IPS DF 6.9 (cell line): ENCODE results near the gene ZBED6.

Experiments
- DNase-seq: peaks from one replicate; pipeline ENCODE4 v3.0.0-alpha.2; 2013; ENCODE audit warnings: low read depth, low spot score
- H3K27ac ChIP-seq: one replicate; pipeline ENCODE4 v1.5.1; 2013; ENCODE audit warnings: low read length, control low read depth
- H3K27me3 ChIP-seq: 2 replicates; pipeline ENCODE4 v1.6.1; 2013; ENCODE audit warnings: mild to moderate bottlenecking, low read length; ENCODE audit not compliant: control insufficient read depth, insufficient read depth
- H3K36me3 ChIP-seq: 2 replicates; pipeline ENCODE4 v1.6.1; 2013; ENCODE audit warnings: low read length; ENCODE audit not compliant: control insufficient read depth, insufficient read depth
- H3K4me1 ChIP-seq: 2 replicates; pipeline ENCODE4 v1.6.1; 2013; ENCODE audit warnings: low read length; ENCODE audit not compliant: control insufficient read depth, insufficient read depth
- H3K4me3 ChIP-seq: 2 replicates; pipeline ENCODE4 v1.5.1; 2013; ENCODE audit warnings: mild to moderate bottlenecking, low read length
- H3K9me3 ChIP-seq: 2 replicates; pipeline ENCODE4 v1.6.1; 2013; ENCODE audit warnings: low read length, inconsistent platforms; ENCODE audit not compliant: control insufficient read depth, insufficient read depth
- WGBS: extraction: QIAGEN DNeasy Blood & Tissue Kit; methylation state at CpG from one replicate; pipeline ENCODE4 v1.1.7; 2013; ENCODE audit warnings: mixed read lengths, missing lambda C conversion rate; ENCODE audit not compliant: insufficient read length, insufficient coverage; 5-methylcytosine and 5-hydroxymethylcytosine counted together

The ZBED6 gene

GRCh38 chr1:203763505-203763904, 31.9 kb upstream of the ZBED6 start:
- no peaks in the 10 kb centered on the region for H3K27me3 ChIP-seq
- H3K4me1 ChIP-seq: no peaks in the 10 kb centered on the region
- no peak overlapping the region for H3K27ac ChIP-seq
- DNase-seq: no peak
- H3K9me3 ChIP-seq: no peaks in the 10 kb centered on the region
- no peaks in the 10 kb centered on the region for H3K36me3 ChIP-seq
- no peak overlapping the region for H3K4me3 ChIP-seq
- no CpG with 5 or more reads among the region's 1 CpG for WGBS

GRCh38 chr1:203764105-203765028, 31.1 kb upstream of the ZBED6 start:
- H3K36me3 ChIP-seq: no peaks in the 10 kb centered on the region
- H3K4me3 ChIP-seq: no peak overlapping the region
- no peaks in the 10 kb centered on the region for H3K4me1 ChIP-seq
- WGBS: no CpG with 5 or more reads among the region's 3 CpGs
- no peaks in the 10 kb centered on the region for H3K27me3 ChIP-seq
- no peaks in the 10 kb centered on the region for H3K9me3 ChIP-seq
- DNase-seq: no peak
- H3K27ac ChIP-seq: no peak overlapping the region

- H3K36me3 ChIP-seq: no peaks in the 10 kb centered on the region
- no peak within 1 kb of the TSS for H3K27ac ChIP-seq
- no peaks in the 10 kb centered on the region for H3K4me1 ChIP-seq
- WGBS: no CpG with 5 or more reads among the region's 16 CpGs
- no peak for DNase-seq
- H3K27me3 ChIP-seq: no peaks in the 10 kb centered on the region
- no peak within 1 kb of the TSS for H3K4me3 ChIP-seq
- H3K9me3 ChIP-seq: no peaks in the 10 kb centered on the region
These were observed 30.2 kb upstream of the ZBED6 start, which contains the start of gene LAX1 for GRCh38 chr1:203765029-203765837. Gene LAX1, plus strand, starts transcription at chr1:203765183. Its CDS starts 383 bp downstream, at chr1:203765566.

GRCh38 chr1:203768256-203768655, 27.2 kb upstream of the ZBED6 start:
- Histone ChIP-seq H3K4me1 (0 out of 2 replicates have a peak, but pooled peaks cover 1% of the 10 kb centered on the region), H3K36me3 (no peaks in the 10 kb centered on the region), H3K4me3 (no peak overlapping the region), H3K27ac (no peak overlapping the region), H3K9me3 (no peaks in the 10 kb centered on the region), H3K27me3 (no peaks in the 10 kb centered on the region)
- no peak for DNase-seq
- WGBS: no CpG with 5 or more reads among the region's 6 CpGs

- no peaks in the 10 kb centered on the region for H3K9me3 ChIP-seq
- H3K36me3 ChIP-seq: no peaks in the 10 kb centered on the region
- 0 out of 2 replicates have a peak, but pooled peaks cover 1% of the 10 kb centered on the region for H3K4me1 ChIP-seq
- no peak for DNase-seq
- no CpG with 5 or more reads among the region's 15 CpGs for WGBS
- H3K27me3 ChIP-seq: no peaks in the 10 kb centered on the region
- H3K4me3 ChIP-seq: no peak overlapping the region
- H3K27ac ChIP-seq: no peak overlapping the region
These were observed 25.7 kb upstream of the ZBED6 start for GRCh38 chr1:203769505-203770343.

GRCh38 chr1:203771901-203772301, 23.5 kb upstream of the ZBED6 start:
- Histone ChIP-seq H3K9me3 (no peaks in the 10 kb centered on the region), H3K36me3 (no peaks in the 10 kb centered on the region), H3K4me1 (0 out of 2 replicates have a peak, but pooled peaks cover 1% of the 10 kb centered on the region), H3K27me3 (no peaks in the 10 kb centered on the region), H3K27ac (no peak overlapping the region), H3K4me3 (no peak overlapping the region)
- no CpG with 5 or more reads among the region's 7 CpGs for WGBS
- no peak for DNase-seq

GRCh38 chr1:203772836-203773235, 22.6 kb upstream of the ZBED6 start:
- Histone ChIP-seq H3K9me3 (no peaks in the 10 kb centered on the region), H3K36me3 (no peaks in the 10 kb centered on the region), H3K27me3 (no peaks in the 10 kb centered on the region), H3K4me1 (0 out of 2 replicates have a peak, but pooled peaks cover 1% of the 10 kb centered on the region), H3K4me3 (no peak overlapping the region), H3K27ac (no peak overlapping the region)
- DNase-seq: no peak
- WGBS: no CpG with 5 or more reads among the region's 1 CpG

- Histone ChIP-seq H3K4me3 (no peak overlapping the region), H3K27me3 (no peaks in the 10 kb centered on the region), H3K36me3 (no peaks in the 10 kb centered on the region), H3K27ac (no peak overlapping the region), H3K9me3 (no peaks in the 10 kb centered on the region), H3K4me1 (0 out of 2 replicates have a peak, but pooled peaks cover 1% of the 10 kb centered on the region)
- no peak for DNase-seq
- WGBS: no CpG with 5 or more reads among the region's 4 CpGs
These were observed 18.8 kb upstream of the ZBED6 start for GRCh38 chr1:203776636-203777035.

- DNase-seq: no peak
- WGBS: no CpG with 5 or more reads among the region's 3 CpGs
These were observed 17.8 kb upstream of the ZBED6 start for GRCh38 chr1:203777596-203777995.

GRCh38 chr1:203778146-203778545, 17.3 kb upstream of the ZBED6 start:
- Histone ChIP-seq H3K27me3 (no peaks in the 10 kb centered on the region), H3K27ac (no peak overlapping the region), H3K36me3 (no peaks in the 10 kb centered on the region), H3K9me3 (no peaks in the 10 kb centered on the region), H3K4me1 (no peaks in the 10 kb centered on the region), H3K4me3 (no peak overlapping the region)
- WGBS: no CpG with 5 or more reads among the region's 3 CpGs
- DNase-seq: no peak

More at GRCh38 chr1:203777596-203777995, 17.8 kb upstream of the ZBED6 start:
- no peaks in the 10 kb centered on the region for H3K4me1 ChIP-seq
- no peaks in the 10 kb centered on the region for H3K9me3 ChIP-seq
- H3K27me3 ChIP-seq: no peaks in the 10 kb centered on the region
- no peak overlapping the region for H3K4me3 ChIP-seq
- H3K36me3 ChIP-seq: no peaks in the 10 kb centered on the region
- H3K27ac ChIP-seq: no peak overlapping the region
